Neural cell (in vitro differentiated cells): Measurements from ENCODE around the gene TNFRSF6B. TPM values are rescaled to one million over a fixed set of nuclear protein-coding genes. Genes with fewer than 3 reads are reported as not detected.

Experiments
- H2AFZ ChIP-seq: fragments of 200-600, 300-800 bp; sonication (generic), shearing (Covaris generic); 2 replicates; pipeline ENCODE4 v1.6.0; 2014; ENCODE audit warnings: low read depth, mild to moderate bottlenecking, antibody characterized with exemption, low read length, moderate library complexity
- H3F3A ChIP-seq: fragments of 200-600 bp; shearing (Covaris generic); 2 replicates; pipeline ENCODE4 v1.6.1; 2016; ENCODE audit warnings: mild to moderate bottlenecking, moderate library complexity, mixed read lengths, antibody characterized with exemption, low read length; ENCODE audit not compliant: insufficient read depth, poor library complexity, severe bottlenecking
- H3K27ac ChIP-seq: fragments of 200-600, 300-800 bp; sonication (generic), shearing (Covaris generic); 2 replicates; pipeline ENCODE4 v1.5.1; 2014; ENCODE audit warnings: mild to moderate bottlenecking, low read length, moderate library complexity
- H3K27me3 ChIP-seq: fragments of 300-800, 200-600 bp; sonication (generic), shearing (Covaris generic); 2 replicates; pipeline ENCODE4 v1.6.0; 2014; ENCODE audit warnings: mild to moderate bottlenecking, low read depth, low read length, moderate library complexity; ENCODE audit not compliant: insufficient read depth
- H3K36me3 ChIP-seq: fragments of 300-800, 200-600 bp; sonication (generic), shearing (Covaris generic); 2 replicates; pipeline ENCODE4 v1.5.1; 2014; ENCODE audit warnings: mild to moderate bottlenecking, antibody characterized with exemption, low read length, moderate library complexity; ENCODE audit not compliant: insufficient read depth
- H3K4me2 ChIP-seq: fragments of 300-800, 200-600 bp; sonication (generic), shearing (Covaris generic); 2 replicates; pipeline ENCODE4 v1.6.0; 2014; ENCODE audit warnings: mild to moderate bottlenecking, low read length
- H3K4me3 ChIP-seq: fragments of 300-800, 200-600 bp; sonication (generic), shearing (Covaris generic); 2 replicates; pipeline ENCODE4 v1.5.1; 2014; ENCODE audit warnings: mild to moderate bottlenecking, low read length, moderate library complexity
- H3K79me2 ChIP-seq: fragments of 200-600 bp; shearing (Covaris generic); replicated peaks from 2 replicates; pipeline ENCODE4 v1.6.0; 2014; ENCODE audit warnings: mild to moderate bottlenecking, low read length, moderate library complexity; ENCODE audit not compliant: insufficient read depth
- H3K9ac ChIP-seq: fragments of 300-800, 200-600 bp; sonication (generic), shearing (Covaris generic); 2 replicates; pipeline ENCODE4 v1.6.1; 2016; ENCODE audit warnings: mild to moderate bottlenecking, low read length, mixed read lengths
- H3K9me2 ChIP-seq: fragments of 200-600 bp; shearing (Covaris generic); 2 replicates; pipeline ENCODE4 v1.6.1; 2016; ENCODE audit warnings: mild to moderate bottlenecking, low read length, mixed read lengths; ENCODE audit not compliant: insufficient read depth
- H3K9me3 ChIP-seq: fragments of 200-600, 300-800 bp; sonication (generic), shearing (Covaris generic); 2 replicates; pipeline ENCODE4 v1.6.1; 2016; ENCODE audit warnings: mild to moderate bottlenecking, mixed run types, low read length, moderate library complexity, mixed read lengths
- H4K20me1 ChIP-seq: fragments of 200-600 bp; shearing (Covaris generic); 2 replicates; pipeline ENCODE4 v1.6.1; 2016; ENCODE audit warnings: mild to moderate bottlenecking, mixed run types; ENCODE audit not compliant: insufficient read depth
- EP300 ChIP-seq: fragments of 450-650 bp; conservative IDR thresholded peaks from 2 replicates; pipeline ENCODE4 v1.6.1; 2014; ENCODE audit warnings: antibody characterized with exemption, mild to moderate bottlenecking, moderate library complexity; ENCODE audit not compliant: poor library complexity, severe bottlenecking
- EZH2 ChIP-seq: fragments of 200-600, 300-800 bp; shearing (Covaris generic), sonication (generic); IDR thresholded peaks from 2 replicates; pipeline ENCODE4 v1.6.1; 2014; ENCODE audit warnings: antibody characterized with exemption, low read length, borderline replicate concordance, mild to moderate bottlenecking; ENCODE audit not compliant: insufficient read depth, poor library complexity, severe bottlenecking
- MXI1 ChIP-seq: fragments of 450-650 bp; conservative IDR thresholded peaks from 2 replicates; pipeline ENCODE4 v1.6.1; 2014; ENCODE audit warnings: antibody characterized with exemption, mild to moderate bottlenecking; ENCODE audit not compliant: poor library complexity, severe bottlenecking
- POLR2AphosphoS5 ChIP-seq: IDR thresholded peaks from 2 replicates; pipeline ENCODE4 v1.6.1; 2012
- RAD21 ChIP-seq: fragments of 450-650 bp; conservative IDR thresholded peaks from 2 replicates; pipeline ENCODE4 v1.6.1; 2014; ENCODE audit warnings: antibody characterized with exemption, mild to moderate bottlenecking, moderate library complexity
- SMC3 ChIP-seq: fragments of 450-650 bp; conservative IDR thresholded peaks from 2 replicates; pipeline ENCODE4 v1.6.1; 2014; ENCODE audit warnings: antibody characterized with exemption, mild to moderate bottlenecking, moderate library complexity; ENCODE audit not compliant: poor library complexity
- TAF1 ChIP-seq: IDR thresholded peaks from 2 replicates; pipeline ENCODE4 v1.6.1; 2012; ENCODE audit warnings: low read depth
- polyA plus RNA-seq: library from polyadenylated mRNA; depleted of rRNA; stranded (reverse); fragments of >200 nt; gene quantifications from 2 replicates; pipeline ENCODE4 v1.2.3, GENCODE V29; 2014
- TF ChIP-seq, protein P1 (sequence below): IDR thresholded peaks from 2 replicates; pipeline ENCODE4 v1.6.1; 2012; ENCODE audit warnings: borderline replicate concordance
- TF ChIP-seq, protein P2 (sequence below): fragments of 450-650 bp; IDR thresholded peaks from 2 replicates; pipeline ENCODE4 v1.5.1; 2014; ENCODE audit warnings: antibody characterized with exemption, mild to moderate bottlenecking, moderate library complexity; ENCODE audit not compliant: poor library complexity, severe bottlenecking

Gene TNFRSF6B
- polyA plus RNA-seq, 1 donor from 2014 or later: 9.4 TPM

DNA sequence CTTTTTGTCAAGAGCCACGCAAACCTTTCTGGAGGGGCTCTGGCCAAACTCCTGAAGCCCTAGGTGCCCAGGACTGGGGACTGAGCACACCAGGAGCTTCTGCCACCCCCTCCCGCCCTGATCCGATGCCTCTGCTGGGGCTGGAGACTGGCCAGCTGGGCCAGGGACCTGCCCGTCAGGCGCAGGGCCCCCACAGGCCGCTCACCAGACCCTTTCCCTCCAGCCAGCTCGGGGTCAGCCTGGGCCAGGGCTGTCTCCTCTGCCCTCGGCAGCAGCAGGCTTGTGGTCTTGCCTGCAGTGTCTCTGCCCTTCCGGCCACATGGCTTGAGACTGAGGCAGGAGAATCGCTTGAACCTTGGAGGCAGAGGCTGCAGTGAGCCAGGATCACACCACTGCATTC, 23.8 kb upstream of the TNFRSF6B start:
- no peak overlapping the region for H3K27ac ChIP-seq
- H2AFZ ChIP-seq: no peak overlapping the region
- TF ChIP-seq, protein P1, sequence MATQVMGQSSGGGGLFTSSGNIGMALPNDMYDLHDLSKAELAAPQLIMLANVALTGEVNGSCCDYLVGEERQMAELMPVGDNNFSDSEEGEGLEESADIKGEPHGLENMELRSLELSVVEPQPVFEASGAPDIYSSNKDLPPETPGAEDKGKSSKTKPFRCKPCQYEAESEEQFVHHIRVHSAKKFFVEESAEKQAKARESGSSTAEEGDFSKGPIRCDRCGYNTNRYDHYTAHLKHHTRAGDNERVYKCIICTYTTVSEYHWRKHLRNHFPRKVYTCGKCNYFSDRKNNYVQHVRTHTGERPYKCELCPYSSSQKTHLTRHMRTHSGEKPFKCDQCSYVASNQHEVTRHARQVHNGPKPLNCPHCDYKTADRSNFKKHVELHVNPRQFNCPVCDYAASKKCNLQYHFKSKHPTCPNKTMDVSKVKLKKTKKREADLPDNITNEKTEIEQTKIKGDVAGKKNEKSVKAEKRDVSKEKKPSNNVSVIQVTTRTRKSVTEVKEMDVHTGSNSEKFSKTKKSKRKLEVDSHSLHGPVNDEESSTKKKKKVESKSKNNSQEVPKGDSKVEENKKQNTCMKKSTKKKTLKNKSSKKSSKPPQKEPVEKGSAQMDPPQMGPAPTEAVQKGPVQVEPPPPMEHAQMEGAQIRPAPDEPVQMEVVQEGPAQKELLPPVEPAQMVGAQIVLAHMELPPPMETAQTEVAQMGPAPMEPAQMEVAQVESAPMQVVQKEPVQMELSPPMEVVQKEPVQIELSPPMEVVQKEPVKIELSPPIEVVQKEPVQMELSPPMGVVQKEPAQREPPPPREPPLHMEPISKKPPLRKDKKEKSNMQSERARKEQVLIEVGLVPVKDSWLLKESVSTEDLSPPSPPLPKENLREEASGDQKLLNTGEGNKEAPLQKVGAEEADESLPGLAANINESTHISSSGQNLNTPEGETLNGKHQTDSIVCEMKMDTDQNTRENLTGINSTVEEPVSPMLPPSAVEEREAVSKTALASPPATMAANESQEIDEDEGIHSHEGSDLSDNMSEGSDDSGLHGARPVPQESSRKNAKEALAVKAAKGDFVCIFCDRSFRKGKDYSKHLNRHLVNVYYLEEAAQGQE: no peak
- TF ChIP-seq EZH2: no peak
- TF ChIP-seq EP300: no peak
- TF ChIP-seq, protein P2, sequence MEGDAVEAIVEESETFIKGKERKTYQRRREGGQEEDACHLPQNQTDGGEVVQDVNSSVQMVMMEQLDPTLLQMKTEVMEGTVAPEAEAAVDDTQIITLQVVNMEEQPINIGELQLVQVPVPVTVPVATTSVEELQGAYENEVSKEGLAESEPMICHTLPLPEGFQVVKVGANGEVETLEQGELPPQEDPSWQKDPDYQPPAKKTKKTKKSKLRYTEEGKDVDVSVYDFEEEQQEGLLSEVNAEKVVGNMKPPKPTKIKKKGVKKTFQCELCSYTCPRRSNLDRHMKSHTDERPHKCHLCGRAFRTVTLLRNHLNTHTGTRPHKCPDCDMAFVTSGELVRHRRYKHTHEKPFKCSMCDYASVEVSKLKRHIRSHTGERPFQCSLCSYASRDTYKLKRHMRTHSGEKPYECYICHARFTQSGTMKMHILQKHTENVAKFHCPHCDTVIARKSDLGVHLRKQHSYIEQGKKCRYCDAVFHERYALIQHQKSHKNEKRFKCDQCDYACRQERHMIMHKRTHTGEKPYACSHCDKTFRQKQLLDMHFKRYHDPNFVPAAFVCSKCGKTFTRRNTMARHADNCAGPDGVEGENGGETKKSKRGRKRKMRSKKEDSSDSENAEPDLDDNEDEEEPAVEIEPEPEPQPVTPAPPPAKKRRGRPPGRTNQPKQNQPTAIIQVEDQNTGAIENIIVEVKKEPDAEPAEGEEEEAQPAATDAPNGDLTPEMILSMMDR: no peak
- TF ChIP-seq POLR2AphosphoS5: no peak
- no peak for TF ChIP-seq MXI1
- TF ChIP-seq SMC3: no peak
- no peak for TF ChIP-seq TAF1
- TF ChIP-seq RAD21: no peak
- H3K79me2 ChIP-seq: no peaks in the 10 kb centered on the region
- H4K20me1 ChIP-seq: no peaks in the 10 kb centered on the region
- no peaks in the 10 kb centered on the region for H3K36me3 ChIP-seq
- no peak overlapping the region for H3K4me2 ChIP-seq
- no peaks in the 10 kb centered on the region for H3K27me3 ChIP-seq
- H3K9me3 ChIP-seq: no peaks in the 10 kb centered on the region
- H3K9me2 ChIP-seq: no peaks in the 10 kb centered on the region
- no peaks in the 10 kb centered on the region for H3F3A ChIP-seq
- H3K9ac ChIP-seq: no peak overlapping the region
- no peak overlapping the region for H3K4me3 ChIP-seq

DNA sequence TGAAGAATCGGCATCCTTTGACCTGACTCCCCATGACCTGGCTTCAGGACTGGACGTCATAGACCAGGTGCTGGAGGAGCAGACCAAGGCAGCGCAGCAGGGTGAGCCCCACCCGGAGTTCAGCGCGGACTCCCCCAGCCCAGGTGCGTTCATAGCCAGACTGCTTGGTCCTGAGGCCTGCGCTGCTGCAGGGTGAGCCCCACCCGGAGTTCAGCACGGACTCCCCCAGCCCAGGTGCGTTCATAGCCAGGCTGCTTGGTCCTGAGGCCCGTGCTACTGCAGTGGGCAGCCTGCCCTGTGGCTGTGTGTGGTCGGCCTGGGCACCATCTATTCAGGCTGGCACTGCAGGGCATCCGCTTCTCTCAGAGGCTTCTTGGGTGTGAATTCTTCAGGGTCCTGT, 22.5 kb upstream of the TNFRSF6B start:
- Histone ChIP-seq H3K27me3 (no peaks in the 10 kb centered on the region), H3K27ac (no peak overlapping the region), H2AFZ (no peak overlapping the region), H3K9me3 (no peaks in the 10 kb centered on the region), H3K79me2 (no peaks in the 10 kb centered on the region), H3K36me3 (no peaks in the 10 kb centered on the region), H4K20me1 (no peaks in the 10 kb centered on the region), H3K9me2 (no peaks in the 10 kb centered on the region), H3K4me3 (no peak overlapping the region), H3K9ac (no peak overlapping the region), H3K4me2 (no peak overlapping the region), H3F3A (no peaks in the 10 kb centered on the region)
- TF ChIP-seq MXI1 (no peak), RAD21 (no peak), SMC3 (no peak), POLR2AphosphoS5 (no peak), EZH2 (no peak), EP300 (no peak), TAF1 (no peak)
- TF ChIP-seq, protein P1: no peak
- TF ChIP-seq, protein P2: no peak
